Measurements from ENCODE around the gene PKD2L2. TPM values are rescaled to one million over a fixed set of nuclear protein-coding genes. Genes with fewer than 3 reads are reported as not detected.
A peak's percentile ranks its signal among the peaks of the same experiment; 100 is the strongest.

PKD2L2 gene
- total and polyA plus RNA-seq, 9 of the 15 experiments (the other 6 are each of a cell fraction or from before 2014, with no cell fraction given), result 0.08 to 0.25 (median 0.11) TPM; not detected in 5

DNA sequence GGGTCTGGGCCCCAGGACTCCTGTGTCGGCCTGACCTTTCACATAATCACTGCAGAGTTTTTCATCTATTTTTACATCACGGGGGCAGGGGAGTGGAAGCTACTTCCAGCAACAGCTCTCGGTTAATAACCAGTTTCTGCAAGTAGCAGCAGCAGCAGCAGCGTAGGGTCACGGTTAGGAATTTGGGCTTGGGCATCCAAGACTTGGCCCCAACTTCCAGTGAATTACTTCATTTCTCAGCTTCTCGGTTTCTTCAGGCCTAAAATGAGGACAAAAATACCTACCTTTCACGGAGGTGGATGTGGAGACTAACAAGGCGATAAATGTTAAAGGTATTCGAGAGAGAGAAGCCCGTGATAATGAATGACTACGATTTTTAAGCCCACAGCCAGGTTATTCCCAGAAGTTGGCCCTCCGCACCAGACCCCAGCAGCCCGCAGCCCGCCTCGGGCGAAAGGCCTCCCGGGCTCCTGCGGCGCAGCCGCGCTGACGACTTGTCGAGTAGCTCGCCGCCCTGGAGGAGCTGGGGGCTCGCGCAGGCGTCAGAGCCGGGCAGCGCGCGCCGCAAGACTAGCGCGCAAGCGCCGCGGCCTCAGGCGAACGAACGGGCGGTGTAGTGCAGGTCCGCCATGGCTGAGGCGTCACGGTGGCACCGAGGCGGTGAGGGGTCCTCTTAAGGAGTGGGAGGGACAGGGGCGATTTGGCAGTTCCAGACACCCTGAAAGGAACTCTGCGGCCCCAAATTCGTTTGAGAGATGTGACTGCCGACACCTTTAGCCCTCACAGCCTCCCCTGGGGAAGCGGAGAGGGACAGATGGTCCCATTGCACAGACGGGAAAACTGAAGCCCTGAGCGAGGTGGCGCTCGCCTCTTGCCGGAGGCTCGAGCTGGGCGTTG lies at the start of gene PKD2L2 (continued):
- TF ChIP-seq, protein P1, sequence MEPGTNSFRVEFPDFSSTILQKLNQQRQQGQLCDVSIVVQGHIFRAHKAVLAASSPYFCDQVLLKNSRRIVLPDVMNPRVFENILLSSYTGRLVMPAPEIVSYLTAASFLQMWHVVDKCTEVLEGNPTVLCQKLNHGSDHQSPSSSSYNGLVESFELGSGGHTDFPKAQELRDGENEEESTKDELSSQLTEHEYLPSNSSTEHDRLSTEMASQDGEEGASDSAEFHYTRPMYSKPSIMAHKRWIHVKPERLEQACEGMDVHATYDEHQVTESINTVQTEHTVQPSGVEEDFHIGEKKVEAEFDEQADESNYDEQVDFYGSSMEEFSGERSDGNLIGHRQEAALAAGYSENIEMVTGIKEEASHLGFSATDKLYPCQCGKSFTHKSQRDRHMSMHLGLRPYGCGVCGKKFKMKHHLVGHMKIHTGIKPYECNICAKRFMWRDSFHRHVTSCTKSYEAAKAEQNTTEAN (CRISPR knock-in tag; IDR thresholded peaks at IDR 0.05), result peak; percentile 32; the same call in 1 of the 2 replicates
- TF ChIP-seq RBM34 (IDR thresholded peaks at IDR 0.05; ENCODE audit: borderline replicate concordance, insufficient read depth, low read length), result no peak
- TF ChIP-seq, protein P2, sequence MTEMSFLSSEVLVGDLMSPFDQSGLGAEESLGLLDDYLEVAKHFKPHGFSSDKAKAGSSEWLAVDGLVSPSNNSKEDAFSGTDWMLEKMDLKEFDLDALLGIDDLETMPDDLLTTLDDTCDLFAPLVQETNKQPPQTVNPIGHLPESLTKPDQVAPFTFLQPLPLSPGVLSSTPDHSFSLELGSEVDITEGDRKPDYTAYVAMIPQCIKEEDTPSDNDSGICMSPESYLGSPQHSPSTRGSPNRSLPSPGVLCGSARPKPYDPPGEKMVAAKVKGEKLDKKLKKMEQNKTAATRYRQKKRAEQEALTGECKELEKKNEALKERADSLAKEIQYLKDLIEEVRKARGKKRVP (CRISPR knock-in tag; IDR thresholded peaks at IDR 0.05), result no peak
- TF ChIP-seq, protein P3, sequence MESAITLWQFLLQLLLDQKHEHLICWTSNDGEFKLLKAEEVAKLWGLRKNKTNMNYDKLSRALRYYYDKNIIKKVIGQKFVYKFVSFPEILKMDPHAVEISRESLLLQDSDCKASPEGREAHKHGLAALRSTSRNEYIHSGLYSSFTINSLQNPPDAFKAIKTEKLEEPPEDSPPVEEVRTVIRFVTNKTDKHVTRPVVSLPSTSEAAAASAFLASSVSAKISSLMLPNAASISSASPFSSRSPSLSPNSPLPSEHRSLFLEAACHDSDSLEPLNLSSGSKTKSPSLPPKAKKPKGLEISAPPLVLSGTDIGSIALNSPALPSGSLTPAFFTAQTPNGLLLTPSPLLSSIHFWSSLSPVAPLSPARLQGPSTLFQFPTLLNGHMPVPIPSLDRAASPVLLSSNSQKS (CRISPR knock-in tag; IDR thresholded peaks at IDR 0.05), result no peak
- no peak for TF ChIP-seq POLR2AphosphoS2 (IDR thresholded peaks at IDR 0.05; ENCODE audit: low read length)
- no peak for TF ChIP-seq SRSF7 (optimal IDR thresholded peaks at IDR 0.05; ENCODE audit: low read depth, low read length)
- peak; percentile 24; the same call in 1 of the 2 replicates for TF ChIP-seq DPF2 (IDR thresholded peaks at IDR 0.05)
- peak; percentile 78 for TF ChIP-seq CREB1 (IDR thresholded peaks at IDR 0.05)
- peak; percentile 87 for TF ChIP-seq CREB1 (CRISPR knock-in tag; IDR thresholded peaks at IDR 0.05)
- TF ChIP-seq, protein P4, sequence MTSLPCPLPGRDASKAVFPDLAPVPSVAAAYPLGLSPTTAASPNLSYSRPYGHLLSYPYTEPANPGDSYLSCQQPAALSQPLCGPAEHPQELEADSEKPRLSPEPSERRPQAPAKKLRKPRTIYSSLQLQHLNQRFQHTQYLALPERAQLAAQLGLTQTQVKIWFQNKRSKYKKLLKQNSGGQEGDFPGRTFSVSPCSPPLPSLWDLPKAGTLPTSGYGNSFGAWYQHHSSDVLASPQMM (CRISPR knock-in tag; IDR thresholded peaks at IDR 0.05), result no peak
- no peak; the same call in 1 of the 2 replicates for TF ChIP-seq SOX6 (IDR thresholded peaks at IDR 0.05)
- peak; percentile 70 for TF ChIP-seq PML (IDR thresholded peaks at IDR 0.05; ENCODE audit: low read length)
- TF ChIP-seq, protein P5, sequence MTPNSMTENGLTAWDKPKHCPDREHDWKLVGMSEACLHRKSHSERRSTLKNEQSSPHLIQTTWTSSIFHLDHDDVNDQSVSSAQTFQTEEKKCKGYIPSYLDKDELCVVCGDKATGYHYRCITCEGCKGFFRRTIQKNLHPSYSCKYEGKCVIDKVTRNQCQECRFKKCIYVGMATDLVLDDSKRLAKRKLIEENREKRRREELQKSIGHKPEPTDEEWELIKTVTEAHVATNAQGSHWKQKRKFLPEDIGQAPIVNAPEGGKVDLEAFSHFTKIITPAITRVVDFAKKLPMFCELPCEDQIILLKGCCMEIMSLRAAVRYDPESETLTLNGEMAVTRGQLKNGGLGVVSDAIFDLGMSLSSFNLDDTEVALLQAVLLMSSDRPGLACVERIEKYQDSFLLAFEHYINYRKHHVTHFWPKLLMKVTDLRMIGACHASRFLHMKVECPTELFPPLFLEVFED (CRISPR knock-in tag; conservative IDR thresholded peaks at IDR 0.05), result no peak
- no peak for TF ChIP-seq SPI1 (IDR thresholded peaks at IDR 0.05; ENCODE audit: borderline replicate concordance, low read depth, low read length)
- peak; percentile 63 for TF ChIP-seq EP400 (IDR thresholded peaks at IDR 0.05)
- TF ChIP-seq, protein P6, sequence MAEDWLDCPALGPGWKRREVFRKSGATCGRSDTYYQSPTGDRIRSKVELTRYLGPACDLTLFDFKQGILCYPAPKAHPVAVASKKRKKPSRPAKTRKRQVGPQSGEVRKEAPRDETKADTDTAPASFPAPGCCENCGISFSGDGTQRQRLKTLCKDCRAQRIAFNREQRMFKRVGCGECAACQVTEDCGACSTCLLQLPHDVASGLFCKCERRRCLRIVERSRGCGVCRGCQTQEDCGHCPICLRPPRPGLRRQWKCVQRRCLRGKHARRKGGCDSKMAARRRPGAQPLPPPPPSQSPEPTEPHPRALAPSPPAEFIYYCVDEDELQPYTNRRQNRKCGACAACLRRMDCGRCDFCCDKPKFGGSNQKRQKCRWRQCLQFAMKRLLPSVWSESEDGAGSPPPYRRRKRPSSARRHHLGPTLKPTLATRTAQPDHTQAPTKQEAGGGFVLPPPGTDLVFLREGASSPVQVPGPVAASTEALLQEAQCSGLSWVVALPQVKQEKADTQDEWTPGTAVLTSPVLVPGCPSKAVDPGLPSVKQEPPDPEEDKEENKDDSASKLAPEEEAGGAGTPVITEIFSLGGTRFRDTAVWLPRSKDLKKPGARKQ (CRISPR knock-in tag; IDR thresholded peaks at IDR 0.05), result no peak
- TF ChIP-seq, protein P7, sequence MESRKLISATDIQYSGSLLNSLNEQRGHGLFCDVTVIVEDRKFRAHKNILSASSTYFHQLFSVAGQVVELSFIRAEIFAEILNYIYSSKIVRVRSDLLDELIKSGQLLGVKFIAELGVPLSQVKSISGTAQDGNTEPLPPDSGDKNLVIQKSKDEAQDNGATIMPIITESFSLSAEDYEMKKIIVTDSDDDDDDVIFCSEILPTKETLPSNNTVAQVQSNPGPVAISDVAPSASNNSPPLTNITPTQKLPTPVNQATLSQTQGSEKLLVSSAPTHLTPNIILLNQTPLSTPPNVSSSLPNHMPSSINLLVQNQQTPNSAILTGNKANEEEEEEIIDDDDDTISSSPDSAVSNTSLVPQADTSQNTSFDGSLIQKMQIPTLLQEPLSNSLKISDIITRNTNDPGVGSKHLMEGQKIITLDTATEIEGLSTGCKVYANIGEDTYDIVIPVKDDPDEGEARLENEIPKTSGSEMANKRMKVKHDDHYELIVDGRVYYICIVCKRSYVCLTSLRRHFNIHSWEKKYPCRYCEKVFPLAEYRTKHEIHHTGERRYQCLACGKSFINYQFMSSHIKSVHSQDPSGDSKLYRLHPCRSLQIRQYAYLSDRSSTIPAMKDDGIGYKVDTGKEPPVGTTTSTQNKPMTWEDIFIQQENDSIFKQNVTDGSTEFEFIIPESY (CRISPR knock-in tag; IDR thresholded peaks at IDR 0.05), result no peak
- 0 out of 2 replicates have a peak, but pooled peaks have one; percentile 14 for TF ChIP-seq ILF3 (IDR thresholded peaks at IDR 0.05; ENCODE audit: borderline replicate concordance)
- TF ChIP-seq NFIX (CRISPR knock-in tag; IDR thresholded peaks at IDR 0.05; ENCODE audit: low read depth), result no peak
